Kidney (tissue), 14 donors: Measurements from ENCODE around the gene ABHD18. TPM values are rescaled to one million over a fixed set of nuclear protein-coding genes. Genes with fewer than 3 reads are reported as not detected.

Experiments
- DNase-seq, 5 donors: peaks; one replicate each; pipeline ENCODE4 v3.0.0-alpha.2; 2013 to 2020
- FAIRE-seq: peaks from 2 replicates; lab custom pipeline; 2012; peaks lifted over from hg19 to GRCh38; lab: Jason Lieb, UNC
- H3K27ac ChIP-seq, 2 donors: one replicate each; pipeline ENCODE4 v1.7.0; 2013; ENCODE audit warnings: low read depth in 2 of 2, low read length in 2 of 2, inconsistent platforms in 1 of 2
- H3K27me3 ChIP-seq: one replicate; pipeline ENCODE4 v1.7.1; 2013; ENCODE audit warnings: low read length, inconsistent platforms; ENCODE audit not compliant: control insufficient read depth, insufficient read depth
- H3K36me3 ChIP-seq, 3 donors: one replicate each; pipeline versions ENCODE4 v1.7.0 to v1.7.1; 2013; ENCODE audit warnings: low read length in 3 of 3, control low read depth in 1 of 3, inconsistent platforms in 1 of 3; ENCODE audit not compliant: insufficient read depth in 3 of 3, control insufficient read depth in 2 of 3
- H3K4me1 ChIP-seq, 3 donors: one replicate each; pipeline versions ENCODE4 v1.7.0 to v1.7.1; 2013; ENCODE audit warnings: low read length in 3 of 3, inconsistent platforms in 1 of 3, low read depth in 1 of 3; ENCODE audit not compliant: control insufficient read depth in 2 of 3, insufficient read depth in 2 of 3
- H3K4me3 ChIP-seq, 3 donors: one replicate each; pipeline versions ENCODE4 v1.7.0 to v1.8.1; 2013; ENCODE audit warnings: low read length in 3 of 3, control low read depth in 1 of 3, inconsistent platforms in 1 of 3
- H3K9ac ChIP-seq, 3 donors: one replicate each; pipeline versions ENCODE4 v1.7.0 to v1.7.1; 2013; ENCODE audit warnings: low read length in 3 of 3, control low read depth in 1 of 3, inconsistent platforms in 1 of 3
- H3K9me3 ChIP-seq, 3 donors: one replicate each; pipeline versions ENCODE4 v1.7.0 to v1.7.1; 2013; ENCODE audit warnings: low read length in 3 of 3, control low read depth in 1 of 3, inconsistent platforms in 1 of 3; ENCODE audit not compliant: control insufficient read depth in 2 of 3, insufficient read depth in 1 of 3
- intact Hi-C: fragments of 100-400 bp; cut with DNase I; formaldehyde crosslinking; loops from one replicate; pipeline ENCODE4 v1.11.1; 2022
- polyA plus RNA-seq: library from polyadenylated mRNA; stranded (reverse); fragments of 350-450 nt; fragmentation: Illumina TruSeq; extraction: RNeasy Lipid Tissue Mini Kit (QIAGEN cat#74804); gene quantifications from one replicate; pipeline ENCODE4 v1.2.3, GENCODE V29; 2014; ENCODE audit warnings: low read depth, low replicate concordance; ENCODE audit not compliant: insufficient read depth
- total RNA-seq: library from RNA; stranded (reverse); fragmentation: NEBNext Ultra II Directional; extraction: Animal tissue kit (Norgen Biotek cat#: 25700); gene quantifications from one replicate; pipeline ENCODE4 v1.2.1, GENCODE V29; 2021
- TF ChIP-seq, protein P1 (sequence below): IDR thresholded peaks from 3 replicates; pipeline ENCODE4 v1.5.1; 2012; ENCODE audit warnings: mild to moderate bottlenecking, moderate library complexity, borderline replicate concordance; ENCODE audit not compliant: insufficient read depth; ENCODE audit errors: extremely low read depth
- donor health status: control.
- donor health status: control.
- donor health status: control.
- donor health status: control.
- donor health status: control.
- donor health status: DM: yes; HTN: yes; CAD: no.
- donor health status: Normal renal cell carcinoma (clear cell type).

ABHD18 gene
- total and polyA plus RNA-seq, 2 donors from 2014 or later = 5.6 to 12.3 TPM

DNA sequence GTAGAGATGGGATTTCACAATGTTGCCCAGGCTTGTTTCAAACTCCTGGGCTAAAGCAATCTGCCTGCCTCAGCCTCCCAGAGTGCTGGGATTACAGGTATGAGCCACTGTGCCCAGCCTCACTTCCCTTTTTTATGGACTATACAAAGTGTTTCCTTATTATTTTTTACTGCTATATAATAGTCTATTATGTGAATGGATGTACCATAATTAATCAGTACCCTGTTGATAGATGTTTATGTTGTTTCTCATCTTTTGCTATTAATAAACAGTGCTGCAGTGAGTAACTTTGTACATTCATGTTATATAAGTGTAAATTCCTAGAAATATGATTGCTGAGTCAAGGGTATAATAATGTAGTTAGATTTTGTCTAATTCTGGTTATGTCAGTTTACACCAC lies 60.1 kb downstream of the ABHD18 start:
- Histone ChIP-seq H3K9me3 (no peaks in the 10 kb centered on the region), H3K4me1 (no peaks in the 10 kb centered on the region), H3K27ac (no peak overlapping the region), H3K36me3 (peaks cover 0 to 8% (median 7%) of the 10 kb centered on the region in 3 donors), H3K9ac (no peak overlapping the region), H3K27me3 (no peaks in the 10 kb centered on the region), H3K4me3 (no peak overlapping the region)
- TF ChIP-seq, protein P1, sequence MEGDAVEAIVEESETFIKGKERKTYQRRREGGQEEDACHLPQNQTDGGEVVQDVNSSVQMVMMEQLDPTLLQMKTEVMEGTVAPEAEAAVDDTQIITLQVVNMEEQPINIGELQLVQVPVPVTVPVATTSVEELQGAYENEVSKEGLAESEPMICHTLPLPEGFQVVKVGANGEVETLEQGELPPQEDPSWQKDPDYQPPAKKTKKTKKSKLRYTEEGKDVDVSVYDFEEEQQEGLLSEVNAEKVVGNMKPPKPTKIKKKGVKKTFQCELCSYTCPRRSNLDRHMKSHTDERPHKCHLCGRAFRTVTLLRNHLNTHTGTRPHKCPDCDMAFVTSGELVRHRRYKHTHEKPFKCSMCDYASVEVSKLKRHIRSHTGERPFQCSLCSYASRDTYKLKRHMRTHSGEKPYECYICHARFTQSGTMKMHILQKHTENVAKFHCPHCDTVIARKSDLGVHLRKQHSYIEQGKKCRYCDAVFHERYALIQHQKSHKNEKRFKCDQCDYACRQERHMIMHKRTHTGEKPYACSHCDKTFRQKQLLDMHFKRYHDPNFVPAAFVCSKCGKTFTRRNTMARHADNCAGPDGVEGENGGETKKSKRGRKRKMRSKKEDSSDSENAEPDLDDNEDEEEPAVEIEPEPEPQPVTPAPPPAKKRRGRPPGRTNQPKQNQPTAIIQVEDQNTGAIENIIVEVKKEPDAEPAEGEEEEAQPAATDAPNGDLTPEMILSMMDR = no peak
- FAIRE-seq (no peak), DNase-seq (no peak)
- intact Hi-C loops = no loop called here

GRCh38 chr4:128029907-128030306 lies 64.7 kb downstream of the ABHD18 start:
- no peak overlapping the region for H3K4me3 ChIP-seq
- DNase-seq (no peak), FAIRE-seq (no peak)
- H3K9me3 ChIP-seq = no peaks in the 10 kb centered on the region
- TF ChIP-seq, protein P1 = no peak
- peaks cover 0 to 8% (median 5%) of the 10 kb centered on the region in 3 donors for H3K36me3 ChIP-seq
- no peaks in the 10 kb centered on the region for H3K4me1 ChIP-seq
- H3K27me3 ChIP-seq = no peaks in the 10 kb centered on the region
- H3K27ac ChIP-seq = no peak overlapping the region
- H3K9ac ChIP-seq = no peak overlapping the region
- intact Hi-C loops = no loop called here

GRCh38 chr4:128031756-128032384 lies 66.7 kb downstream of the ABHD18 start:
- TF ChIP-seq, protein P1 = no peak
- intact Hi-C loops = no loop called here
- DNase-seq (no peak), FAIRE-seq (no peak)
- H3K9ac ChIP-seq = no peak overlapping the region
- no peak overlapping the region for H3K27ac ChIP-seq
- H3K4me1 ChIP-seq = no peaks in the 10 kb centered on the region
- no peak overlapping the region for H3K4me3 ChIP-seq
- peaks cover 0 to 8% (median 5%) of the 10 kb centered on the region in 3 donors for H3K36me3 ChIP-seq
- no peaks in the 10 kb centered on the region for H3K9me3 ChIP-seq
- no peaks in the 10 kb centered on the region for H3K27me3 ChIP-seq
